ENCODE data around the gene IWS1.
"Not testable (repeated sequence)": the region's sequence is repeated elsewhere in the genome, so short reads cannot be mapped to it uniquely, and the experiment has no call there.

IWS1 gene

GRCh38 chr2:127526132-127527000 is at the start of gene IWS1:
IWS1 (minus strand) TSS chr2:127526489; CDS start chr2:127526208, 281 bp downstream.
- DNase-seq (ENCODE audit: low read depth in 1 of 2, low spot score in 1 of 2), result peak; percentile 79 to 88

- no peak for DNase-seq (ENCODE audit: low read depth in 1 of 2, low spot score in 1 of 2)
These were observed 49.7 kb upstream of the IWS1 start for GRCh38 chr2:127575941-127576432.

- DNase-seq (ENCODE audit: low read depth in 1 of 2, low spot score in 1 of 2), result no peak
These were observed 49.0 kb upstream of the IWS1 start for GRCh38 chr2:127575185-127575765.

- no peak for DNase-seq (ENCODE audit: low read depth in 1 of 2, low spot score in 1 of 2)
These were observed 48.4 kb upstream of the IWS1 start for GRCh38 chr2:127574656-127575055.

GRCh38 chr2:127573771-127574170 is 47.5 kb upstream of the IWS1 start:
- DNase-seq (ENCODE audit: low read depth in 1 of 2, low spot score in 1 of 2), result no peak

- DNase-seq (ENCODE audit: low read depth in 1 of 2, low spot score in 1 of 2), result no peak
These were observed 47.0 kb upstream of the IWS1 start for GRCh38 chr2:127573298-127573697.

GRCh38 chr2:127572841-127573240 is 46.6 kb upstream of the IWS1 start:
- DNase-seq (ENCODE audit: low read depth in 1 of 2, low spot score in 1 of 2), result no peak

- DNase-seq (ENCODE audit: low read depth in 1 of 2, low spot score in 1 of 2), result not testable (repeated sequence)
These were observed 46.1 kb upstream of the IWS1 start for GRCh38 chr2:127572352-127572751.

GRCh38 chr2:127570282-127571250 is 44.3 kb upstream of the IWS1 start:
- no peak for DNase-seq (ENCODE audit: low read depth in 1 of 2, low spot score in 1 of 2)

GRCh38 chr2:127569666-127570065 is 43.4 kb upstream of the IWS1 start:
- no peak for DNase-seq (ENCODE audit: low read depth in 1 of 2, low spot score in 1 of 2)

GRCh38 chr2:127568128-127568527 is 41.8 kb upstream of the IWS1 start:
- DNase-seq (ENCODE audit: low read depth in 1 of 2, low spot score in 1 of 2), result no peak

GRCh38 chr2:127567351-127567854 is 41.1 kb upstream of the IWS1 start:
- no peak for DNase-seq (ENCODE audit: low read depth in 1 of 2, low spot score in 1 of 2)

- no peak for DNase-seq (ENCODE audit: low read depth in 1 of 2, low spot score in 1 of 2)
These were observed 40.3 kb upstream of the IWS1 start for GRCh38 chr2:127566576-127566975.

- no peak for DNase-seq (ENCODE audit: low read depth in 1 of 2, low spot score in 1 of 2)
These were observed 39.8 kb upstream of the IWS1 start for GRCh38 chr2:127566139-127566417.

GRCh38 chr2:127565261-127566138 is 39.2 kb upstream of the IWS1 start:
- no peak for DNase-seq (ENCODE audit: low read depth in 1 of 2, low spot score in 1 of 2)

GRCh38 chr2:127564429-127565260 is 38.4 kb upstream of the IWS1 start:
- DNase-seq (ENCODE audit: low read depth in 1 of 2, low spot score in 1 of 2), result no peak

GRCh38 chr2:127563458-127564428 is 37.5 kb upstream of the IWS1 start:
- no peak for DNase-seq (ENCODE audit: low read depth in 1 of 2, low spot score in 1 of 2)

- DNase-seq (ENCODE audit: low read depth in 1 of 2, low spot score in 1 of 2), result no peak
These were observed 36.6 kb upstream of the IWS1 start for GRCh38 chr2:127562936-127563335.
